ACC112 (cell line): ENCODE data around the gene IL16.
"Not testable (repeated sequence)": the region's sequence is repeated elsewhere in the genome, so short reads cannot be mapped to it uniquely, and the experiment has no call there.

ENCODE experiments used
- H2AFZ ChIP-seq: fragments of 200-600 bp; sonication (generic); one replicate; pipeline ENCODE4 v1.6.0; 2017; ENCODE audit warnings: antibody characterized with exemption, low read length; ENCODE audit not compliant: unreplicated experiment
- H3K27ac ChIP-seq: fragments of 200-600 bp; sonication (generic); 2 replicates; pipeline ENCODE4 v1.5.1; 2014; ENCODE audit warnings: low read depth, mild to moderate bottlenecking, antibody characterized with exemption, low read length, moderate library complexity
- H3K27me3 ChIP-seq: fragments of 200-600 bp; sonication (generic); 2 replicates; pipeline ENCODE4 v1.6.1; 2014; ENCODE audit warnings: mild to moderate bottlenecking, antibody characterized with exemption, low read length, moderate library complexity, mixed read lengths; ENCODE audit not compliant: insufficient read depth
- H3K36me3 ChIP-seq: fragments of 200-600 bp; sonication (generic); 2 replicates; pipeline ENCODE4 v1.6.1; 2016; ENCODE audit warnings: mild to moderate bottlenecking, antibody characterized with exemption, low read length, moderate library complexity, mixed read lengths; ENCODE audit not compliant: insufficient read depth
- H3K4me1 ChIP-seq: fragments of 200-600 bp; sonication (generic); one replicate; pipeline ENCODE4 v1.6.1; 2016; ENCODE audit warnings: low read length, mixed read lengths; ENCODE audit not compliant: insufficient read depth, unreplicated experiment, control insufficient read depth
- H3K4me3 ChIP-seq: fragments of 200-600 bp; sonication (generic); 2 replicates; pipeline ENCODE4 v1.5.1; 2014; ENCODE audit warnings: mild to moderate bottlenecking, low read depth, low read length
- H3K79me2 ChIP-seq: fragments of 200-600 bp; sonication (generic); one replicate; pipeline ENCODE4 v1.6.0; 2016; ENCODE audit warnings: low read length; ENCODE audit not compliant: control insufficient read depth, unreplicated experiment, insufficient read depth

The IL16 gene

DNA sequence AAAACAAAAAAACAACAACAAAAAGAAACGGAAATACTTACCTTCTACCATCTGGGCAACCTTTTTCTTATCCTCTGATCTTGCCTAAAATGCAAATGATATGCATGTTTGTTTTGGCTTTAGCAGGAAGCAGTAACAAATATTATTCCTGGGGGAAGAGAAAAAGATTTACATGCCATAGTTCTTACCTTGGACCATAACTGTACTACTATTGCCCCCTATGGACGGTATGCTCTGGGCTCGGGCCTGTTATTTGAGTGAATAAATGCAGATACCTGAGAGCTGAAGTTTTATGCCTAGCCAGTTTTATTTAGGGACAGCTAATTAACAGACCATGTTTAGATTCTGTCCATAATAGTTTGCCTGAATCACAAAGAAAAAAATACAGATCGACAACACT is 139.9 kb downstream of the IL16 start:
- Histone ChIP-seq H3K4me3 (no peak overlapping the region), H3K79me2 (no peaks in the 10 kb centered on the region), H3K36me3 (no peaks in the 10 kb centered on the region), H3K27me3 (peaks cover 8% of the 10 kb centered on the region; the same call in 1 of the 2 replicates), H3K4me1 (peaks cover 21% of the 10 kb centered on the region), H3K27ac (no peak overlapping the region), H2AFZ (no peak overlapping the region)

DNA sequence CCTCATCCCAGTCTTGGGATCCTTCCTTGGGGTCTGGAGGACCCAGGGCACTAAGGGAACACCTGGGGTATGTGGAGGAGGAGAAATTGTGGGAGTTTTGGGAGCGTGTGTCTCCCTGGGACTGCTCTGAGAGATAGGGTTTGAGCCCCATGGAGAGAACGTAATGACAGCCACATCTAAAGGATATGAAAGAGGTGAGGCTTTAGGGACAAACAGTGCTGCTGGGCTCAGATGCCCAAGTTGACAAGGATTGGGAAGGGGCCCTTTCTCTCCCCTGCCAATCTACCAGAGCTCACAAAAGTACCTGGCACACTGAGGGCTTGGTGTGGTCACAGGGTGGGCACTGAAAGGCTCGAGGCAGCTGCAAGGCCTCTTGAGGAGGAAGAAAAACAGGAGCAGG is 140.6 kb downstream of the IL16 start:
- Histone ChIP-seq H3K79me2 (no peaks in the 10 kb centered on the region), H3K36me3 (no peaks in the 10 kb centered on the region), H3K4me1 (peaks cover 21% of the 10 kb centered on the region), H3K27me3 (peaks cover 15% of the 10 kb centered on the region; the same call in 1 of the 2 replicates), H2AFZ (no peak overlapping the region), H3K4me3 (no peak overlapping the region), H3K27ac (no peak overlapping the region)

DNA sequence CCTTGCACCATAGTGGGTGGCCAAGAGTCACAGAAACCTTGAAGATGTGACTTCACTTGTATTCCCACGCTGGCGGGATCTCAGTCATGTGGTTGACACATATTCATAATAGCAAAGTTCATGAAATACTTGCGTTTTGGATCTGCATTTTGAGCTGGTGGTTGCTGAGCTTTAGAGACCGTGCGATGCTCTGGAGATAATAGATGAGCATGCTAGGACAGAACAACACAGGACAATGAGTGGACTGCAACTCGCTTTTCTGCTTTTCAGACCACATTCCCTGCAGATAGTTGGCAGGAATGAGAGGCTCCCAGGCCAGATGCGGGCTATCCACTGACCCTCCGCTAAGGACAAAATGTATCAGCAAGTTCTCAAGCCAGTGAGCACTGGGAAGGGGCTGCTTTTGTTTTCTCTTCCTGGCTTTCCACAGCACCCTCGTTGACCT is 141.1 kb downstream of the IL16 start:
- Histone ChIP-seq H3K27ac (peak overlapping the region; percentile 16; the same call in 1 of the 2 replicates), H3K36me3 (no peaks in the 10 kb centered on the region), H2AFZ (no peak overlapping the region), H3K27me3 (peaks cover 15% of the 10 kb centered on the region; the same call in 1 of the 2 replicates), H3K4me3 (no peak overlapping the region), H3K4me1 (peaks cover 21% of the 10 kb centered on the region), H3K79me2 (no peaks in the 10 kb centered on the region)

DNA sequence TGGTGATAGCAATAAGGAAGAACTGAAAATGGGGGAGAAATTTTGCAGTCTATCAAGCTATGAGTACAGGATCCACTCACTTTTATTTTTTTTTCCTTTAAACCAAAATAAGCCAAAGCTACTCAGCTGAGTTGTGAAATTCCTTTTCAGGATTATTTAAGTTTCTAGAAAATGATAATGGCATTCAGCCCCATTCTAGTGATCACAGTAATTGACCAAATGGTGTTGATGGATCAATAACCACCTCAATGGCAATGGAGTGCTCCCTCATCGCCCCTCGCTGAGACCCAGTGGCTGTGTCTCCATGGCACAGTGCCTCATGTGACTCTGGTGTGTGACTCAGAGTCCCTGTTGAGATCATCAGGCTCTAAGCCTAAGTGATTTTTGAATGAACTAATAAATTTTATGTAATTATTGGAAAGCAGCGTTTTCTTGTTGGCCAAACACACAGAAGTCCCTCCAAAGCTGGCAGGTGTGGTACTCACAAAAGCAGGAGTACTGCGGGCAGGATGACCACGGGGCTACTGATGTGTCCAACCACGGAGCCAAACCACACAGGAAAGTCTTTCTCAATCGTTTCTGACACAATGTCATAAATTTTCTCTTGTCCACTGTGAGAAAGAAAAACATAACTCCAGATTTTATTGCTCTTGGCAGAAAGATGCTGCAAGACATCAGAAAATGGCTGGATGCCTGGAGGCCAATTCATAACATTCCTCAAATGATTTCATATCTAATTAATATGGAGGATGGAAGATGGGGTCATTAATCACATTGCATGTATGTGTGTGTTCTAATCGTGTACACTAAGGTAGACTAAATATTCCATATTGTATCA is 141.7 kb downstream of the IL16 start:
- Histone ChIP-seq H3K36me3 (no peaks in the 10 kb centered on the region), H3K27ac (peak overlapping the region; percentile 16; the same call in 1 of the 2 replicates), H3K4me1 (peaks cover 21% of the 10 kb centered on the region), H2AFZ (no peak overlapping the region), H3K79me2 (no peaks in the 10 kb centered on the region), H3K4me3 (no peak overlapping the region), H3K27me3 (peaks cover 18% of the 10 kb centered on the region; the same call in 1 of the 2 replicates)

DNA sequence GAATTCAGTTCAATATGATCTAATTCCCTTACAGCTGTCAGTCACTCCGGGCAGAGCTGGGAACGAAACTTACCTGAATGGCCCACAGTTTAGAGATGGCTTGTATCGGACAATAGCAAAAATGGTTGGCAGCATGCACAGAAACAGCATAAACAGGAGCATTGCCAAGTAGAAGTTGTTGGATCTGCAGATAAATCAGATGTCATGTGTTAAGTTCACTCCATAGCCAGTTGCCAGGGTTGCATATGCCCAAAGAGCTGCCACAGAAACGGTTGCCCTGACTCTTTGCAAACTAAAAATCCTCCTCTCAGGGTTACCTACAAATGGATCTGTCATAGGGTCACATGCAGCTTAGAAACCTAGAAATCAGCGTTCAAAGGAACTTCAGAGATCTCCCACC is 142.6 kb downstream of the IL16 start:
- H3K27ac ChIP-seq = no peak overlapping the region
- H3K4me3 ChIP-seq = no peak overlapping the region
- H3K4me1 ChIP-seq = peaks cover 21% of the 10 kb centered on the region
- peaks cover 26% of the 10 kb centered on the region; the same call in 1 of the 2 replicates for H3K27me3 ChIP-seq
- no peaks in the 10 kb centered on the region for H3K79me2 ChIP-seq
- no peak overlapping the region for H2AFZ ChIP-seq
- no peaks in the 10 kb centered on the region for H3K36me3 ChIP-seq

DNA sequence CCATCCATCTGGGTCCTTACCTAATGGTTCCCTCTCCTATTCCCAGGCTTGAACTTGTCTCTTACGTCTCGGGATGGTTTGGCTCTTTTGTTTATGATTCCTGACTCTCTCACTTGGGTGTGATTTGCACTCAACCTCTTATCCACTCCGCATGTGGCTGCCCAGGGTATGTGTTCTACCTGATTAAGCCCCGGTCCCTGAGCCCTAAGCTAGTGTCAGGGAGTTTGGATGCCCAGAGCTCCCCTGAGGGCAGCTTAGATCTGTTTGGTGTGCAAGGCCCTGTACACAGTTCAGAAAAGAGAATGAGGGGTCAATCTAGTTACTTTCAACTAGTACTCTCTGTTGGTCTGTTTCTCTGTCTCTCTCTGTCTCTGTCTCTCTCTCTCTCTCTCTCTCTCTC is 143.2 kb downstream of the IL16 start:
- Histone ChIP-seq H3K4me3 (no peak overlapping the region), H3K79me2 (no peaks in the 10 kb centered on the region), H2AFZ (no peak overlapping the region), H3K27me3 (peaks cover 26% of the 10 kb centered on the region; the same call in 1 of the 2 replicates), H3K27ac (no peak overlapping the region), H3K36me3 (no peaks in the 10 kb centered on the region), H3K4me1 (peaks cover 21% of the 10 kb centered on the region)

DNA sequence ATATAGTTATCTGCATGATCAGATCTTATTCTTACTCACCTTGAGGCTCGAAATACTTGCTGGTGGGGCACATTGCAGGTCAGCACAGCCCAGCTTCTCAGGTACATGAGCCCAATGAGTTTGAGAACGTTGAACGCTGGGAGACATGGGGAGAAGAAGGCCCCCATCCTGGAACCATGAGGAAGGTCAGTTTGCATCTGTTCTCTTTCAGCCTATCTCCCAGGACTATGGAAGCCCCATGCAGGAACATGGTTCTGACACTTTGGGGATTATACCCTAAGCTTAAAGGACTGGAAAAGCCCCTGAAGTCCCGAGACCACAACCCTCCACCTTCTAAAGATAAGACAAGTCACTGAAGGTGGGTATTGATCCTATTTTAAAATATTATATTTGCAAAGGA is 144.7 kb downstream of the IL16 start:
- no peak overlapping the region for H3K4me3 ChIP-seq
- H3K27me3 ChIP-seq = peaks cover 32% of the 10 kb centered on the region
- H3K27ac ChIP-seq = no peak overlapping the region
- H2AFZ ChIP-seq = no peak overlapping the region
- peaks cover 21% of the 10 kb centered on the region for H3K4me1 ChIP-seq
- no peaks in the 10 kb centered on the region for H3K79me2 ChIP-seq
- H3K36me3 ChIP-seq = no peaks in the 10 kb centered on the region

DNA sequence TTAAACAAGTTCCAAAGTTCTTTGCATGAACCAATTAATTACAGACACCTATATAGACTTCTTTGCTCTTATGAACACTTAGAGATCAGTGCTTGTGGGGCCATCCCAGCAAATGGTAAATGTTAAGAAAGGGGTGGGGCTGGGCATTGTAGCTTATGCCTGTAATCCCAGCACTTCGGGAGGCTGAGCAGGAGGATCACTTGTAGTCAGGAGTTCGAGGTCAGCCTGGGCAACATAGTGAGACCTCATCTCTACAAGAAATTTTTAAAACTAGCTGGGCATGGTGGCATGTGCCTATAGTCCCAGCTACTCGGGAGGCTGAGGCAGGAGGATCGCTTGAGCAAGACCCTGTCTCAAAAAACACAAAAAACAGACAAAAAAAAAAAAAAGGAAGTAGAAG is 146.7 kb downstream of the IL16 start:
- no peak overlapping the region for H3K27ac ChIP-seq
- no peaks in the 10 kb centered on the region for H3K79me2 ChIP-seq

DNA sequence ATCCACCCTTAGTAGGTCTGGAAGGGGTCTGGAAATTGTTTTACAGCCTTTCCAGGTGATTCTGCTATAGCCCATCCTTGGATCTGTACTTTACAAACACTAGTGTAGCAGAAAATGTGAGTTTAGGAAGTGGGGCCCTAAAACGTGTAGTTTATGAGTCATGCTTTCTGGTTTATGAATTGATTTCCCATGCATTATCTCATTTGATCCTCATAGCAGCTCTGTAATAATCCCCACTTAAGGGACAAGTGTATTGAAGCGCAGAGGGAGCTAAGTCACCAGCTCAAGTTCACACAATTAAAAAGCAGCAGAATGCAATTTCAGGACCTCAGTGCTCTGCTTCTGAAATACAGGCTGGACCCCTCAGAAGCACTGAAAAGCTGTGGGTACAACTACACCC is 149.9 kb downstream of the IL16 start:
- H3K79me2 ChIP-seq = no peaks in the 10 kb centered on the region
- no peak overlapping the region for H3K4me3 ChIP-seq
- H3K27ac ChIP-seq = no peak overlapping the region
- H3K4me1 ChIP-seq = no peaks in the 10 kb centered on the region
- peaks cover 42% of the 10 kb centered on the region for H3K27me3 ChIP-seq
- no peak overlapping the region for H2AFZ ChIP-seq
- H3K36me3 ChIP-seq = no peaks in the 10 kb centered on the region

More for the DNA sequence above, 146.7 kb downstream of the IL16 start:
- Histone ChIP-seq H3K4me3 (no peak overlapping the region), H2AFZ (no peak overlapping the region), H3K4me1 (peaks cover 9% of the 10 kb centered on the region), H3K36me3 (no peaks in the 10 kb centered on the region), H3K27me3 (peaks cover 47% of the 10 kb centered on the region)

DNA sequence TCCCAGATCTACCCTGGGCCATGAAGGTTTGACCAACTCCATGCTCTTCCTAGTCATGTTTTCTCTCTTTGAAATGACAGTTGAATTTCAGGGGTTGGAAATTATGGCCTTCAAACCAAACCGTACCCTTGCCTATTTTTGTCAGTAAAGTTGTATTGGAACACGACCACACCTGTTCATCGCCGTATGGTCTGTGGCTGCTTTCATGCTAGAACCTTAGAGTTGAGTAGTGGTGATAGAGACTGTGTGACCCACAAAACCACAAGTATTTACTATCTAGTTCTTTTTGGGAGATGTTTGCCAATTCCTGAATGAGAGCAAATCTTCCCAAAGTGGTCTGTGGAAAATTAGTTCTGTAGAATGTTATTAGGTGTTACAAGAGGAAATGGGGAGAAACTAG is 151.2 kb downstream of the IL16 start:
- Histone ChIP-seq H3K36me3 (no peaks in the 10 kb centered on the region), H3K79me2 (no peaks in the 10 kb centered on the region), H3K4me3 (no peak overlapping the region), H3K27ac (no peak overlapping the region), H3K4me1 (no peaks in the 10 kb centered on the region), H2AFZ (no peak overlapping the region), H3K27me3 (peaks cover 35% of the 10 kb centered on the region)

DNA sequence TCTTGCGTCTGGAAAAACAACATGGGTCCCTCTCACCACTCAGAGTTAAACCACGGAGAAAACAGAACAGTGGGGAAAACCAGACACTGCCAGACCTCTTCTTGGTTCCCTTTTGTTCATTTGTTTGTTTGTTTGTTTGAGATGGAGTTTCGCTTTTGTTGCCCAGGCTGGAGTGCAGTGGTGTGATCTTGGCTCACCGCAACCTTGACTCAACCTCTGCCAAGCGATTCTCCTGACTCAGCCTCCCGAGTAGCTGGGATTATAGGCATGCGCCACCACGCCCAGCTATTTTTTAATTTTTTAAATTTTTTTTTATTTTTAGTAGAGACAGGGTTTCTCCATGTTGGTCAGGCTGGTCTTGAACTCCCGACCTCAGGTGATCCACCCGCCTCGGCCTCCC is 152.0 kb downstream of the IL16 start:
- H3K36me3 ChIP-seq, H3K27ac ChIP-seq, H3K4me3 ChIP-seq: not testable (repeated sequence)

More for the DNA sequence above, 152.0 kb downstream of the IL16 start:
- H3K4me1 ChIP-seq, H2AFZ ChIP-seq, H3K79me2 ChIP-seq: not testable (repeated sequence)
- H3K27me3 ChIP-seq = peaks cover 29% of the 10 kb centered on the region
